ENCODE results near the gene SUPT4H1. TPM values are rescaled to one million over a fixed set of nuclear protein-coding genes. Genes with fewer than 3 reads are reported as not detected.
"Not testable (repeated sequence)": the region's sequence is repeated elsewhere in the genome, so short reads cannot be mapped to it uniquely, and the experiment has no call there.

SUPT4H1 gene
- polyA plus RNA-seq (2014; cell fraction: cytosol; rRNA removed): 215 and 376 TPM in 2 replicates
- 80.2 and 156 TPM in 2 replicates for polyA plus RNA-seq (2014; cell fraction: nucleus; rRNA removed)

DNA sequence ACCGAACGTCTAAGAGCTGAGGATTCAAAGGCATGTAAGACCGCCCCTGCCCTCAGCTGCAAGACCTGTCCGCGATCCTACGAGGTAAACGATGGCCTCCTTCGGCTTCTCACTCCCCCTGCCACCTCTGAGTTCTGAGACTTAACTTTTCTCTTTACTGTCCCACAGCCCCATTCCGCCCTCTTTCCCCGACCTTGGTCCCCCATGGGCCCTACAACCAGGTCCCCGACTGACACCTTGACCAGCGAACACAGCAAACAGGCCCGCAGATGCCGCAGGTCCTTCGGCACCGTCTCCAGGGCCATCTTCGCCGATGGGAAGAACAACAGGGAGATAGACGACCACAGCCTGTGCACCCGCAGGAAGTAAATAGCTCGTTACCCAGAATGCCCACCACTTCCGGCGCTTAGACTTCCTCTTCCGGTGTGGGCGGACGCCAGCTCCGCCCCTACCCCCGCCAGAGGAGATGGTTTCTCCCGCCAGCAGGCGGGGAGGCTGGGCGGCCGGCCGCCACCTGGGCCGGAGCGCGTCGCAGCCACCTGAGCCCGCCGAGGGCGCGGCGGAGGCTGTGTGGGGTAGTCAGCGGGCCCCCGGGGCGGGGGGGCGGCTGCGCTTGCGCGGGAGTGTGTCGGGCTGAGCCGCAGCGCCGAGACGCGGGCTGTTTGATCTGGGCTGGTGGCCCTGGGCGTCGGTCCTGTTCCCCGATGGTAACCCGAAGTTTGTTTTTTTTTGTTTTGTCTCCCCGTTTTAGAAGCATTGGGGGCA, at the start of gene SUPT4H1:
TSS of gene SUPT4H1 (minus strand) at position 371 of the 765 bp plus-strand sequence. CDS start at position 305, 66 bp downstream.
- DNase-seq (ENCODE audit: low spot score): peak; percentile 96

DNA sequence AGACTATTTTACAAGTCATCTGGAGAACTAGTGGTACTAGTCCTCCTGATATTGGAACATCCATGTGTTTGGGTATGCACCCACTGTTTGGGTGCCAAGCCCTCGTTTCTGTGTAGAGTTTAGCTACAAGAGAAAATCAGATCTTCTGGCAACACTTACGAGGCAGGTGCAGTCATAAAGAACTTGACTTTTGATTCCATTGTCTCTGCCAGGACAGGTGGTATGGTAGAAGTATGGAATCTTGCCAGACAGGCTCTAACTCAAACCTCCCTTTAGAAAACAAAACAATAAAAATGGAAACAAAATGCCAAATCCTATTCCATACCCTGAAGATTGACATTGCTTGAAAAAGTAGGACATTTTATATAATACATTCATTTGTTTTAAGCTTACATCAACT, 49.3 kb upstream of the SUPT4H1 start:
- no peak for DNase-seq (ENCODE audit: low spot score)

DNA sequence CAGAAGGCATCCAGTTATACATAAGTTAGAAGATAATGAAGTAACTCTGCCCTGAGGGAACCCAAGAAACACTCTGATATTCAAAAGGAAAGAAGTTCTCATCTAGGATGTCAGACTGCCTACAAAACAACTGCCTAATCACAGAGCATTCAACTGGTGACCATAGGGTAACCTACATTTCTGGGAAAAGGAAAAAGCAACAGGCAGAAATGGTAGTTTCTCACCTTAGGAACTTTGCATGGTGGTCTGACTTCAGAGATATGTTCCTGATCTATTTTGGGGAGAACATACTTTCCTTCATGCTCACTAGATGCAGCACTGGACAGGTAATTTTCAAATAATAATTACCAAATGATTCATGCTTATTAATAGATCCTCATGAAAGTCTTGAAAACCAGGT, 48.8 kb upstream of the SUPT4H1 start:
- no peak for DNase-seq (ENCODE audit: low spot score)

DNA sequence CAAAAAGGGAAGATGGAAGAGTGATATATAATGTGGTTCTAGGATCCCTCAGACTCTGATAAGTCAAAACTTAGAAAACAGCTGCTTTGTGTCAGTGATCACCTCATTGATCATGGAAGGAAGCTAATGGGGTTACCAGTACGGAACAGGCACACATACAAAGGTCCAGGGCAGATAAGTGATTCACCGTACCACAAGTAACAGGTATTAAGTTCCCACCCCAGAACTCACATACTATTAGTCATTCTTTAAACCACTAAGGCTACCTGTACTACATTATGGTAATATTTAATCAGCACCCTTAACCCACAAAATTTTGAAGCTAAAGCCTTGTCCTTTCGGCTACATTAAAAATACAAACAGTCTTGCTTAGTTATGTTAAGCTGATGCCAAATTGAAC, 48.0 kb upstream of the SUPT4H1 start:
- DNase-seq (ENCODE audit: low spot score): no peak

DNA sequence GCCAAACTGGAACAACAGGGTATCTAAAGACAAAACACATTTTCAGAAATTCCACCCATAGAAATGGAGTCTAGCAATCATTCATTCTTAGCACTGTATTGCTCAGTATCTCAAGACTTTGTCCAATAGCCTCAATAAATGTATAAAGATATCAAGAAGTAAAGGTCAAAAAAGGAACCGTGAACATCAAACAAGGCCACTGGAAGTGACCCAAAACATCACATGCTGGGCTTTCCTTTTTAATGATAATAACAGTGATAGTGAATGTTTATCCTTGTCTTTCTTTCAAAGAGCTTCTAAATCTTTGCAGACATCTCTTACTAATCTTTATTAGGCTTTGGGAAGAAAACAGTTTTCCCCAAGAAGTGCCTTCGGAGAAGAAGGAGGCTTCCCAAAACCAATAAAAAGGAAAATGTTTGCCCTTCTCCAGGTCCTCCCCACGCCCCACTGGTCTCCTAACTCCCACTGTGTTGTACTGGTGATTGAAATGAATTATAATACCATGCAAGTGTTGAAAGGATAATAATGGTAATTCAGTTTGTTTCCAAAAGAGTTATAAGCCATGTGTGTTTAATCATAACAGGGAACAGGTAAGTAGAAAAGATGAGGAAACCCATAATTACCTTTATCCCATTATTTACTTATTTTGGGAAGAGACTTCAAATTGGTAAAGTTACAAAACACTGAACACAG, 46.7 kb upstream of the SUPT4H1 start:
- no peak for DNase-seq (ENCODE audit: low spot score)

DNA sequence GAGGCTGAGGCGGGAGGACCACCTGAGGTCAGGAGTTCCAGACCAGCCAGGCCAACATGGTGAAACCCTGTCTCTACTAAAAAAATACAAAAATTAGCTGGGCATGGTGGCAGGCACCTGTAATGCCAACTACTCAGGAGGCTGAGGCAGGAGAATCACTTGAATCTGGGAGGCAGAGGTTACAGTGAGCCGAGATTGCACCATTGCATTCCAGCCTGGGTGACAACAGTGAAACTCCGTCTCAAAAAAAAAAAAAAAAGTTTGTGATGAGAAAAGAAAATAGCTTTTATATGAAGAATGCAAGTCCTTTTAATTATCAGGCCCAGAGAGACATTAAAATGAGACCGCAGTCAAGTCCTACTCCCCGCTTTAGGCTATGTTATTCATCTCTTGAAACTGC, 45.4 kb upstream of the SUPT4H1 start:
- not testable (repeated sequence) for DNase-seq (ENCODE audit: low spot score)

DNA sequence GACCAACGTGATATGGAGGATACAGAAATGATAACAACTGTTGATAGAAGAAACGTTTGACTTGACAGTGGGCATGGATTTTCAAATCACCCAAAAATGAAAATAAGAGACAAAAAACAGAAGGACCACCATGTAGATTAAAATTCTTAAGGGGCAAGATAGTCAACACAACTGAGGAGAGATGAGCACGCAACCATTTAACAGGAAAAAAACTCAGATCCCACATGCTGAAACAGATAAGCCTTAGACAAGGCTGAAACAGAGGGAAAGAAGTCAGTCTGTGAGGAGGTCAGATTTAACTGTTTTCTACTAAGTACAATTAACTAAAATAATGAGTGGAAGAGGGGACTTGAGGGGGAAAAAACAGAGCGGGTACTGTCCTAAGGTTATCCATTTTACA, 44.2 kb upstream of the SUPT4H1 start:
- no peak for DNase-seq (ENCODE audit: low spot score)

DNA sequence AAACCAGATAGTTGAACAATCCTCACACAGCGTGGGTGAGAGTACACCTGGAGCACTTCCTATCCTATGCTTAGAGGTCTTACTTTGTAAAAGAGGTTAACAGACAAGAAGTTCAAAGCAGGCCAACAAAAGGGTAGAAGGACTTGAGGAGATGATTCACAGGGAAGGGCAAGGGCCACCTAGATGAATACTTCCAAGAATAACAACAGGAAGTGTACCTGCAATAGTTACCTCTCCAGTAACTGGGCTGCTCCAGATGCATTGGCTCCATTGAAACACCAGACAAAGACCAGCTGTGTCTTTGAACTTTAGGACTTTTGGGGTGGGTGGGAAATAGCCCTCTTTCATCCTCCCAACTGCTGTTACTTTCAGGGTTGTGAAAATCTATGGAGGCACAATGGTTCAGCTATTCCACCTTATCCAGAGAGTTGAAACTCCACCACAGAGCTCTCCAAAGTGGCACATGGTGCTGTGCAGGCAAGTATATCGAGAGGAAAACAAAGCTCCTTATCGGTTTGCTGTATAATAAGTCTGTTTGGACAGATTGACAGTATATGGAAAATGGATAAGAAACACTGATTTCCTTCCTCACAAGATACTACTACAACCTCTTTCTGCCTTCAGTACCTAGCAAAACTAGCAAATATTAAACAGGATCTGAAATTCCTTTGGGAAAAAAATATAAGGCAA, 42.7 kb upstream of the SUPT4H1 start:
- DNase-seq (ENCODE audit: low spot score): no peak

DNA sequence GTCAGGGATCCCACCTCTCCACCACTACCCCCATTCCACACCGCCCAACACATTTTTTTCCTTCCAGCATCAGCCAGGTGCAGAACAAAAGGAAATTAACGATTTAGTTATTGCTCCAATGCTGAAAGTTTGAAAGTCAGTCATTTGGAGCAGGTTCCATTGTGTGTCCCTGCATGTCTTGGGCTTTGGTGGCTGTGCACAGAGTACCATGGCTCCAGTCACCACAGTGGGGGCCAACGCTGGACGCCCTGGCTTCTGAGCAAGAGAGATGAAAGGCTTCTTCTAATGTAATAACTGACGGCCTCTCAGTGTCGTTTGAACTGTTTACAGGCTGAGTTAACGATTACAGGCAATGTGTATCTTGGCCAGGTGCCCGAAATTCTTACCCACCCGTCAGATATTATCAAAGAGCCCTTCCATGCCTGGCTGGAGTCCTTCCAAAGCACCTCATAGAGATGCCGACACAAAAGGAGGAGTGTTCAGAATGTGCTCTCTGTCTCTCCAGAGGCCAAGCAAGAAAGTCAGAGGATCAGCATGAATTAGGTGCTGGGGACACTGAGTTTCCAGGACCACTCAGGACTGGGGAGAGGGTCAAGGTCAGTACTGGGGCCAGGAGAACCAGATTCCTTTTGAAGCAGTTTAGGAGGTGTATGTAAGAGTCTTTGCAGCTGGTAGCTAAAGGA, 39.4 kb upstream of the SUPT4H1 start:
- peak; percentile 86 for DNase-seq (ENCODE audit: low spot score)

DNA sequence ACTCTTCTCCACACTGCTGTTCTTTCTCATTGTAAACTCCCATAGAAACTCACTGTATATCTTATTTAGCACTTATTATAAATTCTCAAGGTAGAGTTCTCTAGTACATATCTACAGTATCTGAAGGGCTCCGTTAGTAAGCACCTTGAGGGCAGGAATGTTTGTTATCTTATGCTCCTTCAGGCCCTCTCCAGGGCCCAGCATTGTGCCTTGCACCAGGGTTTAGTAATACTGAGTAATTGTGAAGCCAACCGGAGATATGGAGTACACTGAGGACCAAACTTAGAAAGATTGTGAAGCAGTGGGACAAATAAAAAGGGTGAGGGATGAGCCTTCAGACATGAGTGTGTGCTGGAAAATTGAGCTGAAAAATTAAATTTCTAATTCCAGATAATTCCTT, 38.9 kb upstream of the SUPT4H1 start:
- DNase-seq (ENCODE audit: low spot score): no peak

DNA sequence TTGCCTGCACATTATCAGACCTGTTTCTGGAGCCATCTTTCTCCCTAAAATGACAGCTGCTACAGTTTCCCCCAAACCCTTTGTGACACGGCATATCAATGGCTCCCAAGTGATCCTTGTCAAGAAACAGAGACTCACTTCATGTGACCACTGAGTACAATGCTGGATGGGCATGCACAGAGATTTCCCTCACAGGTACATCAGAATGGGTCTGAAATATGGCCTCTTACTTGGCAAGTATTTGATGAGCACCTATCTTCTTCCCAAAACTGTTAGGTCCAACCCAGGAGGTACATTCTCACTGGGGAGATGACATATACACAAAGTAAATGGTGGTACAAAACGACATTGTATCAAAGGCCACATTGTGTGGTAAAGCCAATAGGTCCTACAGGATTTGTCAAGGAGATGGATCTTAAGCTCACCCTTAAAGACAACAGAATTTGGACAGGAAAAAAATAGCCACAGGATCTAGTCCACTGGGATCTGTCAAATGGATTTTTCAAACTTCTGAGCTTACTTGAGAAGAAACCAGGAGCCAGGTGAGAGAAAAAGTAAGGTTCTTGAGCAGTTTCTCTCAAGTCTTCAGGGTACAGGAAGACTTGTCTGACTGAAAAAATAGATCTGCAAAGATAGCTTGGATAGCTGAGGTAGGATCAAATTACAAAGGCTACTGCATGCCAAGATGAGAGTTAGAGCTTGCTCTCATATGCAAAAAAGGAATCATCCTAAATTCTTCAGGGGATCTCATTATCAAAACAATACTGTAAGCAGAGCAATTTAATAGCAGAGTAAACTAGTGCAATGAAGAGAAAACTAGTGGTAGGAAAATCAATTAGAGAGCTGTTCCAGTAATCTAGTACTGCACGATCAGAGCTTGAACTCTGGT, 36.5 kb upstream of the SUPT4H1 start:
- no peak for DNase-seq (ENCODE audit: low spot score)

DNA sequence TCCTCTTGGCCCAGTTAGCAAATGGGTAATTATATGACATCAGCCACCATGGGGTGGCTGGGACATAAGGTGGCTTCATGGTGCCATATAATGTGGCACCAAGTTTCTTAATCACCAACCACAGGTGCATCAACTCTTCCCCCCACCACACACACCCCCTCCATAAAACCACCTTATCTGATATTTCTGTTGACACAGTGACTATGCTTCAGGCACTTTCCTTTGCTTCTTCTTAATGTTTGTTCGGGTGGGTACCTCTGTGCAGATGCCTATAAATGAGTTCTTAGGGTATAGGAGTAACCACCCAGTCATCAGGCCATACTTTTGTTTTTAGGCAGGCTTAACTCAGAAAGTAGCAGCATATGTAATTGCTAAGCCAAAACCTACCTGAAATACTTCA, 35.8 kb upstream of the SUPT4H1 start:
- DNase-seq (ENCODE audit: low spot score): no peak

DNA sequence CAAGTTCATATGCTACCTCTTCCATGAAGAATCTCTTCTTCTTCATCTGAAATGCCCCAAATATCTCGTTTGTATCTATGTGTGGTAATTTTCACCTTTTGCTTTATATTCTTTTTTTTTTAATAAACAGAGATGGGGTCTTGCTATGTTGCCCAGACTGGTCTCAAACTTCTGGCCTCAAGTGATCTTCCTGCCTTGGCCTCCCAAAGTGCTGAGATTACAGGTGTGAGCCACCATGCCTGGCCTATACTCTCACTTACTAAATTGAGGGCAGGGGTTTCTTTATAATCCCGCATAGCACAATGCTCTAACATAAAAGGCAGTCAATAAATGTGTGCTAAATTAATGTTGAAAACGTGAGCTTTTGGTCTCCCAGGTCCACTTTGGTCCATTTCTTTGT, 34.7 kb upstream of the SUPT4H1 start:
- no peak for DNase-seq (ENCODE audit: low spot score)

DNA sequence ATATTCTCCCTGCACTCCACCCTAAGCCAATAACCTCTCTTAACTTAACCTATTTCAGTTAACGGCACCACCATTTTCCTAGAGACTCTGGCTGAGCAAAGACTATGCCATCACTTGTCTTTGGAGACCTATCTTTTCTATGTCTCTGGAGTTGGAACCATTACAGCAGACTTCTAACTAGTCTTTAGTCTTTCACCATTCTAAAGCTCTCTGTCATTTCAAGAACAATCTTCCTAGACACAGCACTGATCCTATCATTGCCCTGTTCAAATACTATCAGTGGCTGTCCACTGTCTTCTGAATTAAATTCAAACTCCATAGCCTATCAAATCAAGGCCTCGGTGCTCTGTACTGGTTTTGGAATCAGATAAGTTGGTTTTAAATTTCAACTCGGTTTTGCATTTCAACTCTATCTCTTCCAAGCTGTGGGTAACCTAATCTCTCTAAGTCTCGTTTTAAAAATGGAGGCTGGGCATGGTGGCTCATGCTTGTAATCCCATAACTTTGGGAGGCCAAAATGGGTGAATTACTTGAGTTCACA, 33.4 kb upstream of the SUPT4H1 start:
- peak; percentile 27 for DNase-seq (ENCODE audit: low spot score)

DNA sequence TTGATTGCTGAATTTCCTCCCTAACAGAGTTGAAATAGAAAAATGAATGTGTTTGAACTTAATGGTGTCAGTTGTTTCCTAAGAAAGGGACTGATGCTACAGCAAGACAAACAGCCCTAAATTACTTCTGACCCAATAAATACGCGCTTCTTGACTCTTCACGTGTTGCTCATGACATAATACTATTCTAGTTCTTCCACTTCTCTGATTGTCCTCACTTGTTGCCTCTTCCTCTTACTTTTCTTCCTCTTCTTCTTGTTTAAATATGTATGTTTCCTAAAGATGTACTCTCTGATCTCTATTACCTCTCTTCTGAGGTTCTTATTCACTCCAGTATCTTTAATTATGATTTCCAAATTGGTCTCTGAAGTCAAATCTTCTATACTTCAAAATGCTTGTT, 32.9 kb upstream of the SUPT4H1 start:
- DNase-seq (ENCODE audit: low spot score): no peak

DNA sequence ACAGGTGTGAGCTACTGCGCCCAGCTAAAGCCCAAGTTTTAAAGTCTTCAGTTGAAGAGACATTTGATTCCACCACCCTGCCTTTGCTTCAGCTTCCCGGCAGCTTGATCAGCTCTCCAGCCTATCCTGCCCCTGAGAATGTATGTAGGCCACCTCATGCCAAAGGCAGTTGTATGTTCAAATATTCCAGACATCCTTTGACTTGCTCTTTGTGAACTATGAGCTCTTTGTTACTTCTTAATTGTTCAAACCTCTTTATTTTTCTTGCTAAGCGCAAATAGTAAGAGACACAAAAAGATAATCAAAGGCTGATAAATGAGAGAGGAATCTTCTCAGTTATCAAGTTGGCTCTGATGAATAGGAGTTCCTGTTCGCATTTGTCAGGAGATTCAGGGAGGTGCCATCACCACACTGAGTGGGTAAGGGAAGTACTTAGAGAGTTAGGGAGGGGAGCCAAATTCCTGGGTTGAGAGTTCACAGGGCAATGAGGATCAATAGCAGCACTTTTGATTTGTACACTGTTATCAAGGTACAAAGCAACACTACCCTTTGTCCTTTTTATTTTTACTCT, 32.0 kb upstream of the SUPT4H1 start:
- no peak for DNase-seq (ENCODE audit: low spot score)

DNA sequence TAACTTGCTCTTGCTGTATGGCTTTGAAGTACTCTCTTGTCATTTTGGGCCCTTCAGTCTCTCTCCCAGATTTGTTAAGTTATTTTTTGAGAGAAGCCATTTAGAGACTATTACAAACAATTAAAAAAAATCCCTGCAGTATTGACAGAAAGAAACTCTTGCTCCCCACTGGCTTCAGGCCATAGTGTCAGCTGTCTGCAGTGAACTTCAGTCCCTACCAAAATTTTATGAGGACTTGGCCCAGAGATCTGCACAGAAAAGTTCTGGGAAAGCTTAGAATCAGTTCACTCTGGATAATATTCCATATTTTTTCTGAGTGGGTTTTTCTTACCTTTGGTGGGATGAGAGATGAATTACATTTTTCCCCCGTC, 30.9 kb upstream of the SUPT4H1 start:
- DNase-seq (ENCODE audit: low spot score): no peak

DNA sequence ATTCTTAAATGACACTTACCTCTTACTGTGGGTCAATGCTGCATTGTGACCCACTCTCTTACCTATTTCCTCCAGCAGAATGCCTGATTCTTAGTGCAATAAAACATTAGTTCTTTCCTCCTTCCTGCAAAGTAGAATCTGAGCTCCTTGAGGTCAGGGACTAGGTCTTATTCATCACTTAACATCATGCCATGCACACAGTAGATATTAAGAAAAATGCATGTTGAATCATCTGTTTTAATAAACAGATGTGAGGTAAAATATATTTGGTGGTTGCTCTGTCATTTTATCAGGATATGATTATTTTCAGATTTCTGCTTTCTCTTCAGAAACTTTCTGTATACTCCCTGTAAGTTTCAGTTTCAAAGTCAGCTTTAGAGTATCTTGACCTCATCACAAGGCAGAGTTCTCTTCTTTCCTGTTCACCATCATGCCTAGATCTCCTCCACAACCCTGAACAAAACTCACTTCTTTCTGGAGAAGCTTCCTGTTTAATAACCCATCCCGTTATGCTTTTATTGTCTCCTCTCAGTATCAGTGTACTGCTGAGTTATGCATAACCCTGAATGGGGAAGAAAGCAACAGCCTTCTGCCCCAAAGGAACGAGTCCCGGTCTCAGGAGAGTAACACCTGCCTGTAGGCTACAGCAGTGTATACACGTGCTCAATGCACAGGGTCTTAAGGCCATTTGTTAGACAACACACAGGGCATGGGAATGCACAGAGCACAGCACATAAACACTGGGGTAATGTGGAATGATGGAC, 30.3 kb upstream of the SUPT4H1 start:
- no peak for DNase-seq (ENCODE audit: low spot score)
